Activated CD4-positive, alpha-beta T cell treated with anti-CD3 and anti-CD28 coated beads, Interleukin-2, amount 50 U/mL, for 4 hours (primary cell): Measurements from ENCODE around the gene ZNG1E.
"Not testable (repeated sequence)": the region's sequence is repeated elsewhere in the genome, so short reads cannot be mapped to it uniquely, and the experiment has no call there.

ENCODE experiments used
- DNase-seq, 2 experiments: peaks; one replicate each; pipeline ENCODE4 v3.0.0-alpha.2; 2020

ZNG1E gene

DNA sequence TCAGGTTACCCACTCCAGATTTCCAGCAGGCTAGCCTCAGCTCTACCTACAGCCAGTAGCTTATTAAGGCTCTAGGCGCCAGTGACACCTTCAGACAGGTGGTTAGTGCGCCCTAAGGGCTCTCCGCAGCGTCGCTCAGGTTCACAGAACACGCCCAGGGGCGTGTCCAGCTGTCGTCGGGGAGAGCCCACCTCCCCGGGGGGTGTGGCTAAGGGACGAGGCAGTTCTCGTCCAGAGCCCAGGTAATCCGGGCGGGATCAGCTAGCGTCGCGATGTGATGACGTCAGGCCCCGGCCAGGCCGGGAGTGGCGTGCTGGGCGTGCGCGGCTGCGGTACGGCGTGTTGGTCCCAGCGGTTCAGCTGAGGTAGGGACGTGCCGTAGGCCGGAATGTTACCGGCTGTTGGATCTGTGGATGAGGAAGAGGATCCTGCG is at the start of gene ZNG1E:
Gene ZNG1E (plus strand): TSS at position 340 of the 433 bp plus-strand sequence. CDS start 49 bp downstream, at position 389.
- DNase-seq, result peak; percentile 58 to 60

DNA sequence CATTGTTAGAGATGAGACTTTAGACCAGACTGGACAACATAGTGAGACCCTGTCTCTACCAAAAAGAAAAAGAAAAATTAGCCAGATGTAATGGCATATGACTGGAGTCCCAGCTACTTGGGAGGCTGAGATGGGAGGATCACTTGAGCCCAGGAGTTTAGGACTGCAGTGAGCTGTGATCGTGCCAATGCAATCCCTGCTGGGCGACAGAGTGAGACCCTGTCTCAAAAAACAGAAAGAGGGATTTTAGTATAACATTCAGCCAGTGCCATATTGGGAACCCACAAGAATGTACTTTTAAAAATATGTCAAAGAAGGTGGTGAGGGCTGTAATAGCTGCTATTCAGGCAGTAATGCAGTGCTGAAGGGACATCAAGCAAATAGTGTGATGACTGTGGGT is 2.1 kb upstream of the ZNG1E start:
- DNase-seq, result not testable (repeated sequence)

DNA sequence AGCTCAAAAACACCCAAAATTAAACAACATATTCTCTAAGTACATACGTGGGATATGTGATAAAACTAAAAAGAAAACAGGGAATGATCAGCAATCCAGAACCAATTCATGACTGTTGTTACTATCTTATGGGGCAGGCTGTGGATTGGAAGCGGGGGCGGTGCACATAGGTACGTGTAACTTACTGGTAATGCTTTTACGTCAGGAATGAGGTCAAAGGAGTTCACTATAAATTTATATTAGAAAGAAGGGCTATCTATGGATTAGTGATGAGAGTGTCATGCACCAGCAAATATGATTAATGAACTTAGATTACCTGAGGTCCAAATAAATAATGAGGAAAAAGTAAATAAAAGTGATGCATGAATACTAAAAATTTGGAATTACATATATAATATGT is 710 bp upstream of the ZNG1E start:
- not testable (repeated sequence) for DNase-seq

DNA sequence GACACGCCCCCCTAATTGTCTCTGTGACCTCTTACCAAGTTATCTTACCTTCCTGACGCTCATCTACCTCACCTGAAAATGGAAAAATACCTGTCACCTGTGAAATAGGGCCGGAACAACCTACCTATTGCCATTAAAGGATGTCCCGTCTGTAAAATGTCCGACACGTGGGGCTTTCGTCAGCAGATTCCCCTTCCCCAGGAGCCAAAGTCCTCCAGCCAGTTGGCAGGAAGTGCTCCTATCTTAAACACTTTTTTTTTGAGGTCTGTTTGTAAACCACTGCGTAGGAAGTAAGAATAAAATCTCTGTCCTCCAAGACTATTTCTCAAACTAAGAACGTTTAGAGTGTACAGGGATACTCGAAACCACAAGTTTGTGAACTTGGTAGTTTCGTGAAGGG is 661 bp downstream of the ZNG1E start:
- DNase-seq, result peak; percentile 2 to 7

DNA sequence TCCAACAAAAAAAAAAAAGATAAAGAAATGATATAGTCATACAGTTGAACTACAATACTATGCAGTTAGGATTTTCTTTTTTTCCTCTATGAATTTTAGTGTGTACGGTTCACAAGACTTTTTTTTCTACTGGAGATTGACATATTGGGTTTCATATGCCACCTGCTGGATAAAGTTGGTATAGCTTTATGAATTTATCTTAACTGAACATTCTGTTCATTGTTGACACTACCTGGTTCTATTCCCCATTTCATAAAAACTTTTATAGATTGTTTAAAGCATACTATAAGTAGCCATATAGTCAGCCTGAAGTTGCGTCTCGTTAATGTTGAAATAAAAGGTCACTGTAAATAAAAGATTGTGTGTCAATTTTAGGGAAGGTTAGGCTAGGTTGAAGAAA is 2.8 kb downstream of the ZNG1E start:
- not testable (repeated sequence) for DNase-seq

DNA sequence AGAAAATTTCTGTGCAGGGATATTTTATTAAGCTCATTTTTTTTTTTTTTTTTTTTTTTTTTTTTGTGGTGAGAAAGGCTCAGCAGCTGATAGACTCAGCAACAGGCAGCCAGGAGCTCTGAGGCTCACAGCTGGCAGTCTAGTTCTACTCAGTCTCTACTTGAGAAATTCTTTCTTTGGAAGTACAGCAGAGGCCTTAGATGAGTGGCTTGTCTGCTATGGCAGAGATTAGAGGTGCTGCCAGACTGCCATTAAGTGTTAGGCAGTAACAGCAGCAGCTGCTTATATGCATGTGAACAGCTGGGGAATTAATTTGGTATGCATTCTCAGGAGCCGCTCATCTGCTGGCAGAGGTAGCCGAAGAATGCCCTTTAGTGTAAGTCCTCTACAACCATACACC is 27.8 kb downstream of the ZNG1E start:
- DNase-seq, result not testable (repeated sequence)

DNA sequence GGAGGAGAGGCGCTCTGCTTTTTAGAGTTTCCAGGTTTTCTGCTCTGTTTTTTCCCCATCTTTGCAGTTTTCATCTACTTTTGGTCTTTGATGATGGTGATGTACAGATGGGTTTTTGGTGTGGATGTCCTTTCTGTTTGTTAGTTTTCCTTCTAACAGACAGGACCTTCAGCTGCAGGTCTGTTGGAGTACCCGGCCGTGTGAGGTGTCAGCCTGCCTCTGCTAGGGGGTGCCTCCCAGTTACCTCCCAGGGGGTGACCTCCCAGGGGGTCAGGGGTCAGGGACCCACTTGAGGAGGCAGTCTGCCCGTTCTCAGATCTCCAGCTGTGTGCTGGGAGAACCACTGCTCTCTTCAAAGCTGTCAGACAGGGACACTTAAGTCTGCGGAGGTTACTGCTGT is 38.7 kb downstream of the ZNG1E start:
- not testable (repeated sequence) for DNase-seq

DNA sequence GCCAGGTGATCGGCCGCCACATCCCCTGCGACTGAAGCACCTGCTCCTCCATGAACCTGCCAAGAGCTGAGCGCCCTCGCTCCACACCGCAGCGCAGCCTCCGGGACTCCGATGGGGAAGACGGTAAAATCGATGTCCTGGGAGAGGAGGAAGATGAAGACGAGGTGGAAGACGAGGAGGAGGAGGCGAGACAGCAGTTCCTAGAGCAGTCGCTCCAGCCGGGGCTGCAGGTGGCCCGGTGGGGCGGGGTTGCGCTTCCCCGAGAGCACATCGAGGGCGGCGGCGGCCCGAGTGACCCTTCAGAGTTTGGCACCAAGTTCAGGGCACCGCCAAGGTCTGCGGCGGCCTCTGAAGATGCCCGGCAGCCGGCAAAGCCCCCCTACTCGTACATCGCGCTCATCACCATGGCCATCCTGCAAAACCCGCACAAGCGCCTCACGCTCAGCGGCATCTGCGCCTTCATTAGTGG is 61.4 kb downstream of the ZNG1E start, which contains the start of gene FOXD4L4:
Gene FOXD4L4 (plus strand): TSS at position 51 of the 469 bp plus-strand sequence. CDS start 0 bp downstream, at position 51.
- DNase-seq, result not testable (repeated sequence)

DNA sequence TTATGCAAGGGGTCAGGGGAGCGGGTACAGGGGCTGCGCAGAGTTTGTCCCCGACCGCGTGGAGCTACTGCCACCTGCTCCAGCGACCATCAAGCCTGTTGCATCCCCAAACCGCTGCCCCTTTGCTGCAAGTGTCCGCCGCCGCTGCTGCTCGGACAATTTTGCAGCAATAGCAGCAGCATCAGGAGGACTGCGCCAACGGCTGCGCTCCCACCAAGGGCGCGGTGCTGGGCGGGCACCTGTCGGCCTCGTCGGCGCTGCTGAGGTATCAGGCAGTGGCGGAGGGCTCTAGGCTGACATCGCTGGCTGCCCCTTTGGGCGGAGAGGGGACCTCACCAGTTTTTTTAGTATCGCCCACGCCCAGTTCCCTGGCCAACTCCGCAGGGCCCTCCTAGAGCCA is 62.4 kb downstream of the ZNG1E start:
- DNase-seq, result not testable (repeated sequence)
